LNCaP clone FGC (cell line): ENCODE measurements around the gene GFOD1.

Experiments used
- DNase-seq: peaks from one replicate; pipeline ENCODE4 v3.0.0-alpha.2; 2011; ENCODE audit warnings: low read depth
- H3K4me3 ChIP-seq: 2 replicates; pipeline ENCODE4 v1.5.1; 2011; ENCODE audit warnings: mild to moderate bottlenecking, low read depth, low read length, control low read depth
- CTCF ChIP-seq: IDR thresholded peaks from 2 replicates; pipeline ENCODE4 v1.5.1; 2012; ENCODE audit warnings: mild to moderate bottlenecking; ENCODE audit not compliant: control insufficient read depth, insufficient read depth; ENCODE audit errors: extremely low read depth

Gene GFOD1

GRCh38 chr6:13485923-13486562 lies 1.4 kb downstream of the GFOD1 start:
- no peak for DNase-seq
- peak overlapping the region; percentile 58 for H3K4me3 ChIP-seq
- no peak for TF ChIP-seq CTCF

- TF ChIP-seq CTCF: no peak
- no peak for DNase-seq
- H3K4me3 ChIP-seq: peak overlapping the region; percentile 58
These were observed 2.1 kb downstream of the GFOD1 start for GRCh38 chr6:13485303-13485702.

GRCh38 chr6:13484827-13485226 lies 2.6 kb downstream of the GFOD1 start:
- no peak overlapping the region for H3K4me3 ChIP-seq
- DNase-seq: no peak
- TF ChIP-seq CTCF: no peak

GRCh38 chr6:13484138-13484708 lies 3.2 kb downstream of the GFOD1 start:
- no peak for DNase-seq
- no peak overlapping the region for H3K4me3 ChIP-seq
- TF ChIP-seq CTCF: no peak

- DNase-seq: no peak
- no peak overlapping the region for H3K4me3 ChIP-seq
- no peak for TF ChIP-seq CTCF
These were observed 6.5 kb downstream of the GFOD1 start for GRCh38 chr6:13480631-13481501.

- TF ChIP-seq CTCF: no peak
- no peak for DNase-seq
- no peak overlapping the region for H3K4me3 ChIP-seq
These were observed 7.4 kb downstream of the GFOD1 start for GRCh38 chr6:13479971-13480434.
